ENCODE measurements around the gene PLAGL1.
"Not testable (repeated sequence)": the region's sequence is repeated elsewhere in the genome, so short reads cannot be mapped to it uniquely, and the experiment has no call there.

Gene PLAGL1
- total RNA-seq, result 2.0 to 9.2 (median 4.0) reads per million in 9 experiments

- H3K4me1 Mint-ChIP-seq (ENCODE audit: low read depth in 2 of 2), result peaks cover 0 to 6% of the 10 kb centered on the region in 2 donors
- no peaks in the 10 kb centered on the region for H3K9me3 Mint-ChIP-seq
- peaks cover 21 to 47% of the 10 kb centered on the region in 2 donors for H3K27me3 Mint-ChIP-seq
- H3K36me3 Mint-ChIP-seq (ENCODE audit: insufficient read depth), result peaks cover 2% of the 10 kb centered on the region
- peak within 1 kb of the TSS; percentile 67 to 69 for H3K4me3 Mint-ChIP-seq
- ATAC-seq (replicated peaks) (peak; percentile 66), DNase-seq (peak in 1 of 3 experiments; percentile 2)
- H3K27ac Mint-ChIP-seq, result no peak within 1 kb of the TSS
These were observed at the start of gene PLAGL1 for GRCh38 chr6:144008120-144008811. TSS of gene PLAGL1 (minus strand) at chr6:144008259. CDS start at chr6:143948136, 60,123 bp downstream.

- no peaks in the 10 kb centered on the region for H3K27me3 Mint-ChIP-seq
- ATAC-seq (replicated peaks) (peak; percentile 98), DNase-seq (peak; percentile 29 to 47 (median 44))
These were observed 47.3 kb upstream of the PLAGL1 start for GRCh38 chr6:144055121-144055931.

GRCh38 chr6:144053601-144054000 lies 45.5 kb upstream of the PLAGL1 start:
- H3K27ac Mint-ChIP-seq, result no peak overlapping the region
- DNase-seq, result no peak
- peak overlapping the region in 1 of 2 donors; percentile 86 for H3K4me3 Mint-ChIP-seq
- peaks cover 12% of the 10 kb centered on the region for H3K36me3 Mint-ChIP-seq (ENCODE audit: insufficient read depth)
- no peak for ATAC-seq (replicated peaks)
- no peaks in the 10 kb centered on the region for H3K9me3 Mint-ChIP-seq
- H3K27me3 Mint-ChIP-seq, result peaks cover 0 to 12% of the 10 kb centered on the region in 2 donors
- peaks cover 23 to 24% of the 10 kb centered on the region in 2 donors for H3K4me1 Mint-ChIP-seq (ENCODE audit: low read depth in 2 of 2)

More at GRCh38 chr6:144055121-144055931, 47.3 kb upstream of the PLAGL1 start:
- H3K27ac Mint-ChIP-seq, result peak overlapping the region; percentile 88 to 95
- peaks cover 23 to 24% of the 10 kb centered on the region in 2 donors for H3K4me1 Mint-ChIP-seq (ENCODE audit: low read depth in 2 of 2)
- peaks cover 12% of the 10 kb centered on the region for H3K36me3 Mint-ChIP-seq (ENCODE audit: insufficient read depth)
- peak overlapping the region; percentile 73 to 86 for H3K4me3 Mint-ChIP-seq
- no peaks in the 10 kb centered on the region for H3K9me3 Mint-ChIP-seq

- Mint-ChIP-seq H3K36me3 (ENCODE audit: insufficient read depth) (peaks cover 9% of the 10 kb centered on the region), H3K27ac (no peak overlapping the region), H3K9me3 (no peaks in the 10 kb centered on the region), H3K4me1 (ENCODE audit: low read depth in 2 of 2) (peaks cover 21 to 24% of the 10 kb centered on the region in 2 donors), H3K4me3 (no peak overlapping the region), H3K27me3 (peaks cover 0 to 12% of the 10 kb centered on the region in 2 donors)
- ATAC-seq (replicated peaks) (no peak), DNase-seq (no peak)
These were observed 44.4 kb upstream of the PLAGL1 start for GRCh38 chr6:144052488-144052887.

- ATAC-seq (replicated peaks) (no peak), DNase-seq (no peak)
- Mint-ChIP-seq H3K4me3 (no peak overlapping the region), H3K27ac (no peak overlapping the region), H3K9me3 (no peaks in the 10 kb centered on the region), H3K36me3 (ENCODE audit: insufficient read depth) (peaks cover 3% of the 10 kb centered on the region), H3K27me3 (peaks cover 0 to 12% of the 10 kb centered on the region in 2 donors), H3K4me1 (ENCODE audit: low read depth in 2 of 2) (peaks cover 6 to 9% of the 10 kb centered on the region in 2 donors)
These were observed 41.3 kb upstream of the PLAGL1 start for GRCh38 chr6:144049386-144049785.

- ATAC-seq (replicated peaks) (no peak), DNase-seq (no peak)
- Mint-ChIP-seq H3K27ac (no peak overlapping the region), H3K9me3 (no peaks in the 10 kb centered on the region), H3K4me1 (ENCODE audit: low read depth in 2 of 2) (no peaks in the 10 kb centered on the region), H3K4me3 (no peak overlapping the region), H3K27me3 (peaks cover 0 to 12% of the 10 kb centered on the region in 2 donors), H3K36me3 (ENCODE audit: insufficient read depth) (no peaks in the 10 kb centered on the region)
These were observed 39.6 kb upstream of the PLAGL1 start for GRCh38 chr6:144047688-144048087.

- not testable (repeated sequence) for DNase-seq; ATAC-seq (replicated peaks); H3K4me1 Mint-ChIP-seq (ENCODE audit: low read depth in 2 of 2); H3K4me3 Mint-ChIP-seq; H3K9me3 Mint-ChIP-seq; H3K27ac Mint-ChIP-seq; H3K36me3 Mint-ChIP-seq (ENCODE audit: insufficient read depth)
- peaks cover 0 to 12% of the 10 kb centered on the region in 2 donors for H3K27me3 Mint-ChIP-seq
These were observed 38.6 kb upstream of the PLAGL1 start for GRCh38 chr6:144046672-144047071.

- H3K9me3 Mint-ChIP-seq; H3K27ac Mint-ChIP-seq; H3K4me1 Mint-ChIP-seq (ENCODE audit: low read depth in 2 of 2); DNase-seq; H3K4me3 Mint-ChIP-seq; H3K36me3 Mint-ChIP-seq (ENCODE audit: insufficient read depth); ATAC-seq (replicated peaks): not testable (repeated sequence)
- peaks cover 0 to 11% of the 10 kb centered on the region in 2 donors for H3K27me3 Mint-ChIP-seq
These were observed 36.9 kb upstream of the PLAGL1 start for GRCh38 chr6:144044989-144045388.

- Mint-ChIP-seq H3K36me3 (ENCODE audit: insufficient read depth) (no peaks in the 10 kb centered on the region), H3K27me3 (peaks cover 0 to 6% of the 10 kb centered on the region in 2 donors), H3K9me3 (no peaks in the 10 kb centered on the region), H3K4me1 (ENCODE audit: low read depth in 2 of 2) (peaks cover 0 to 10% of the 10 kb centered on the region in 2 donors), H3K27ac (no peak overlapping the region), H3K4me3 (peak overlapping the region; percentile 3 to 64)
- ATAC-seq (replicated peaks) (no peak), DNase-seq (no peak)
These were observed 28.8 kb upstream of the PLAGL1 start for GRCh38 chr6:144036835-144037195.

- Mint-ChIP-seq H3K9me3 (no peaks in the 10 kb centered on the region), H3K27me3 (peaks cover 0 to 6% of the 10 kb centered on the region in 2 donors), H3K4me3 (peak overlapping the region; percentile 3 to 64), H3K4me1 (ENCODE audit: low read depth in 2 of 2) (peaks cover 0 to 10% of the 10 kb centered on the region in 2 donors), H3K27ac (peak overlapping the region in 1 of 2 donors; percentile 70), H3K36me3 (ENCODE audit: insufficient read depth) (no peaks in the 10 kb centered on the region)
- DNase-seq (no peak), ATAC-seq (replicated peaks) (peak; percentile 44)
These were observed 28.2 kb upstream of the PLAGL1 start for GRCh38 chr6:144036064-144036834.

- DNase-seq (no peak), ATAC-seq (replicated peaks) (no peak)
- Mint-ChIP-seq H3K4me1 (ENCODE audit: low read depth in 2 of 2) (peaks cover 0 to 10% of the 10 kb centered on the region in 2 donors), H3K9me3 (no peaks in the 10 kb centered on the region), H3K36me3 (ENCODE audit: insufficient read depth) (no peaks in the 10 kb centered on the region), H3K27me3 (peaks cover 0 to 6% of the 10 kb centered on the region in 2 donors), H3K4me3 (no peak overlapping the region), H3K27ac (peak overlapping the region in 1 of 2 donors; percentile 70)
These were observed 27.4 kb upstream of the PLAGL1 start for GRCh38 chr6:144035416-144035815.

GRCh38 chr6:144033816-144034735 lies 26.0 kb upstream of the PLAGL1 start:
- Mint-ChIP-seq H3K4me1 (ENCODE audit: low read depth in 2 of 2) (peaks cover 0 to 10% of the 10 kb centered on the region in 2 donors), H3K36me3 (ENCODE audit: insufficient read depth) (no peaks in the 10 kb centered on the region), H3K27ac (no peak overlapping the region), H3K9me3 (no peaks in the 10 kb centered on the region), H3K4me3 (no peak overlapping the region), H3K27me3 (peaks cover 0 to 6% of the 10 kb centered on the region in 2 donors)
- DNase-seq (no peak), ATAC-seq (replicated peaks) (no peak)

Measured in effector memory CD8-positive, alpha-beta T cell (primary cell).